Transverse colon (tissue), 4 donors: Measurements from ENCODE around the gene BRS3. TPM values are rescaled to one million over a fixed set of nuclear protein-coding genes. Genes with fewer than 3 reads are reported as not detected.
"Not testable (repeated sequence)": the region's sequence is repeated elsewhere in the genome, so short reads cannot be mapped to it uniquely, and the experiment has no call there.

Source experiments
- DNase-seq: peaks from one replicate; pipeline ENCODE4 v3.0.0-alpha.2; 2019
- H3K27ac ChIP-seq, 4 donors: fragments of 200-600 bp; sonication (generic); 2 replicates each; pipeline ENCODE4 v1.5.1; 2016 to 2018; ENCODE audit warnings: inconsistent platforms in 4 of 4
- H3K27me3 ChIP-seq: fragments of 200-600 bp; sonication (generic); 2 replicates; pipeline ENCODE4 v1.5.1; 2017; ENCODE audit warnings: inconsistent platforms
- H3K36me3 ChIP-seq, 4 donors: fragments of 200-600 bp; sonication (generic); 2 replicates each; pipeline ENCODE4 v1.5.1; 2017 to 2019; ENCODE audit warnings: inconsistent platforms in 4 of 4
- H3K4me1 ChIP-seq, 4 donors: fragments of 200-600 bp; sonication (generic); 2 replicates each; pipeline ENCODE4 v1.5.1; 2017 to 2020; ENCODE audit warnings: inconsistent platforms in 4 of 4
- H3K4me3 ChIP-seq, 4 donors: fragments of 200-600 bp; sonication (generic); 1 replicate in 1 of 4; 2 replicates in 3 of 4; pipeline versions ENCODE4 v1.5.1 to v1.6.1; 2017 to 2019; ENCODE audit warnings: inconsistent platforms in 4 of 4
- H3K9me3 ChIP-seq, 2 donors: fragments of 200-600 bp; sonication (generic); 2 replicates each; pipeline ENCODE4 v1.5.1; 2017 to 2019; ENCODE audit warnings: inconsistent platforms in 2 of 2
- EP300 ChIP-seq: sonication (generic); formaldehyde crosslinking; IDR thresholded peaks from one replicate; pipeline ENCODE4 v1.6.1; 2017; ENCODE audit warnings: antibody characterized with exemption, low read depth
- POLR2A ChIP-seq: fragments of 450-650 bp; IDR thresholded peaks from one replicate; pipeline ENCODE4 v1.6.1; 2016; ENCODE audit warnings: antibody characterized with exemption, mild to moderate bottlenecking, moderate library complexity
- POLR2AphosphoS5 ChIP-seq, 3 donors: sonication (generic); formaldehyde crosslinking; IDR thresholded peaks; one replicate each; pipeline ENCODE4 v1.6.1; 2016; ENCODE audit warnings: antibody characterized with exemption in 3 of 3
- WGBS, 2 donors: methylation state at CpG; one replicate each; pipeline ENCODE4 v1.1.5; 2018; ENCODE audit warnings: low coverage in 1 of 2; 5-methylcytosine and 5-hydroxymethylcytosine counted together
- in situ Hi-C, 4 donors: fragments of 200-750 bp; cut with MboI; loops; one replicate each; pipeline versions ENCODE4 v1.15.0 to v1.15.1; 2017; ENCODE audit warnings: low sequenced_read_pairs in 3 of 4, low pct_ligation_motif_present in 1 of 4, low pct_unique_long_range_greater_than_20kb in 1 of 4
- intact Hi-C: fragments of 100-400 bp; cut with DNase I; formaldehyde crosslinking; loops from one replicate; pipeline ENCODE4 v1.15.1; 2023; ENCODE audit warnings: low total_unique reads
- total RNA-seq, 4 donors: library from RNA; depleted of rRNA; stranded (reverse); fragments of >200 nt; gene quantifications; one replicate each; pipeline ENCODE4 v1.1.0, GENCODE V29; 2016
- TF ChIP-seq, protein P1 (sequence below), 5 experiments: fragments of 200-600 bp in 3 of 5; fragments of 450-650 bp in 2 of 5; sonication (generic) in 3 of 5; IDR thresholded peaks; 1 replicate in 2 of 5; 2 replicates in 3 of 5; pipeline ENCODE4 v1.5.1; 2016 to 2017; ENCODE audit warnings: antibody characterized with exemption in 5 of 5, inconsistent platforms in 3 of 5, mild to moderate bottlenecking in 2 of 5, moderate library complexity in 1 of 5

Gene BRS3
- total RNA-seq, result not detected

DNA sequence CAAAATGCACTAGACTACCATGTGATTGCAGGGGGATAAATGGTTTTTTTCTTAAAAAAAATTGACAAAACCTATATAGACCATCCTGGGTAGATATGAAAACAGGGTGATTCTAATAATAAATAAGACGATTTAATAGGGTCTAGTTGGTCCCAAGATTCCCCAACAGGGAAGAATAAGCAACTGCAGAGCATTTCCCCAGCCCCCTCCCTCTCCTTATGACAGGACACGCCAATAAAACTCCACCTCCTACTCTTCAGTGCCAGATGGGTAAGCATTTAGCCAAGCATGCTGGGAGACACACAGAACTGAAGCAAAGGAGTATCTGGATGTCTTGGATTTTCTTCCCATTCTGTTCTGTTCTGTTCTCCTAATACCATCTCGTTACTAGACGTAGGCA is at the start of gene BRS3:
TSS of gene BRS3 (plus strand) at position 301 of the 400 bp plus-strand sequence. CDS start 168 bp downstream, outside the sequence.
- no peak within 1 kb of the TSS for H3K4me3 ChIP-seq
- in situ Hi-C loops, result no loop called here

DNA sequence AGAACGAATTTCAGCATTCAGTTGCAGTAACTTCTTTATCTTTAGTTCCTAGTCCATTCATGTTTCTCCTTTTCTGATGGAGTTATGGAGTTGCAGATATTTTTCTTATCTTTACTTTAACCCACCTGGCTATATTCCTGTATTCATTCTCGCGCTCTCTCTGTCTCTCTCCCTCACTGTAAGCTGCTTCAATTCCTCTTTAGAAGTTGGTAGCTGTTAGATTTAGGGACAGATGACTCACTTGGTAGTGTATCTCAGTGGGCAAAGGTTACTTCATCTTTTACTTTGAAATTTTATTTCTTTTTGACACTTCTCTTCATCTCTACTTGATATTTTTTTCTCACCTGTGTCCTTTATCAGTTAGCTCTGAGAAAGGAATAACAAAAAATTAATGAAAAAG is 49.6 kb upstream of the BRS3 start:
- no peaks in the 10 kb centered on the region for H3K36me3 ChIP-seq
- H3K27ac ChIP-seq, result no peak overlapping the region
- 71 to 82% methylated on average over 1 to 3 of the region's 3 CpGs for WGBS, 2 donors
- H3K27me3 ChIP-seq, result no peaks in the 10 kb centered on the region
- in situ Hi-C loops (no loop called here), intact Hi-C loops (no loop called here)
- no peaks in the 10 kb centered on the region for H3K9me3 ChIP-seq
- no peak for TF ChIP-seq POLR2A
- TF ChIP-seq, protein P1, sequence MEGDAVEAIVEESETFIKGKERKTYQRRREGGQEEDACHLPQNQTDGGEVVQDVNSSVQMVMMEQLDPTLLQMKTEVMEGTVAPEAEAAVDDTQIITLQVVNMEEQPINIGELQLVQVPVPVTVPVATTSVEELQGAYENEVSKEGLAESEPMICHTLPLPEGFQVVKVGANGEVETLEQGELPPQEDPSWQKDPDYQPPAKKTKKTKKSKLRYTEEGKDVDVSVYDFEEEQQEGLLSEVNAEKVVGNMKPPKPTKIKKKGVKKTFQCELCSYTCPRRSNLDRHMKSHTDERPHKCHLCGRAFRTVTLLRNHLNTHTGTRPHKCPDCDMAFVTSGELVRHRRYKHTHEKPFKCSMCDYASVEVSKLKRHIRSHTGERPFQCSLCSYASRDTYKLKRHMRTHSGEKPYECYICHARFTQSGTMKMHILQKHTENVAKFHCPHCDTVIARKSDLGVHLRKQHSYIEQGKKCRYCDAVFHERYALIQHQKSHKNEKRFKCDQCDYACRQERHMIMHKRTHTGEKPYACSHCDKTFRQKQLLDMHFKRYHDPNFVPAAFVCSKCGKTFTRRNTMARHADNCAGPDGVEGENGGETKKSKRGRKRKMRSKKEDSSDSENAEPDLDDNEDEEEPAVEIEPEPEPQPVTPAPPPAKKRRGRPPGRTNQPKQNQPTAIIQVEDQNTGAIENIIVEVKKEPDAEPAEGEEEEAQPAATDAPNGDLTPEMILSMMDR (IDR thresholded peaks at IDR 0.05), result no peak
- no peak for TF ChIP-seq EP300
- no peak for TF ChIP-seq POLR2AphosphoS5 (IDR thresholded peaks at IDR 0.05)
- no peak overlapping the region for H3K4me3 ChIP-seq
- no peak for DNase-seq
- no peaks in the 10 kb centered on the region for H3K4me1 ChIP-seq

More for the DNA sequence above, at the start of gene BRS3:
- TF ChIP-seq POLR2A (no peak), EP300 (no peak), POLR2AphosphoS5 (IDR thresholded peaks at IDR 0.05) (no peak)
- TF ChIP-seq, protein P1 (IDR thresholded peaks at IDR 0.05), result no peak
- Histone ChIP-seq H3K4me1 (no peaks in the 10 kb centered on the region), H3K27me3 (peaks cover 9% of the 10 kb centered on the region), H3K27ac (no peak within 1 kb of the TSS), H3K9me3 (no peaks in the 10 kb centered on the region), H3K36me3 (no peaks in the 10 kb centered on the region)
- 20 to 60% methylated on average over 1 to 4 of the region's 4 CpGs for WGBS, 2 donors
- no peak for DNase-seq
- intact Hi-C loops, result no loop called here

DNA sequence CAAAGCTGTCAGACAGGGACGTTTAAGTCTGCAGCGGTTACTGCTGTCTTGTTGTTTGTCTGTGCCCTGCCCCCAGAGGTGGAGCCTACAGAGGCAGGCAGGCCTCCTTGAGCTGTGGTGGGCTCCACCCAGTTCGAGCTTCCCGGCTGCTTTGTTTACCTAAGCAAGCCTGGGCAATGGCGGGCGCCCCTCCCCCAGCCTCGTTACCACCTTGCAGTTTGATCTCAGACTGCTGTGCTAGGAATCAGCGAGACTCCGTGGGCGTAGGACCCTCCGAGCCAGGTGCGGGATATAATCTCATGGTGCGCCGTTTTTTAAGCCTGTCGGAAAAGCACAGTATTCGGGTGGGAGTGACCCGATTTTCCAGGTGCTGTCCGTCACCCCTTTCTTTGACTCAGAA is 42.1 kb upstream of the BRS3 start:
- H3K27ac ChIP-seq, in situ Hi-C loops, H3K36me3 ChIP-seq, DNase-seq, H3K9me3 ChIP-seq, H3K4me3 ChIP-seq, H3K27me3 ChIP-seq, intact Hi-C loops, H3K4me1 ChIP-seq: not testable (repeated sequence)
- WGBS, 2 donors, result 85% methylated on average over 18 of the region's 18 CpGs; no CpG with 5 or more reads in 1 of the 2 donors

DNA sequence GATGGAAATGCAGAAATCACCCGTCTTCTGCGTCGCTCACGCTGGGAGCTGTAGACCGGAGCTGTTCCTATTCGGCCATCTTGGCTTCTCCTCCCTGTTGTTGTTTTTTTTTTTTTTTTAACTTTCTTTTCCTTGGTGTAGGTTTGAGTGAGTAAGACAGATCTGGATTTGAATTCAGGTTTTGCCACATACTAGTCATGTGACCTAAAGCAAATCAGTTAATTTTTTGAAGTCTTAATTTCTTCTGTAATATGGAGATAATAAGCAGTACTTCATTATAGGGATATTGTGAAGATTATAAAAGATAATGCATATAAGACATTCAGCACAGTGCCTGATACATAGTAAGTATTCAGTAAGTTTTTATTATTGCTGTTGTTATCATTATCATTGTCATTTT is 41.5 kb upstream of the BRS3 start:
- WGBS, 2 donors, result 91 to 100% methylated on average over 1 to 6 of the region's 6 CpGs
- in situ Hi-C loops (no loop called here), intact Hi-C loops (no loop called here)
- Histone ChIP-seq H3K36me3 (no peaks in the 10 kb centered on the region), H3K9me3 (no peaks in the 10 kb centered on the region), H3K4me1 (no peaks in the 10 kb centered on the region), H3K27me3 (no peaks in the 10 kb centered on the region), H3K4me3 (no peak overlapping the region), H3K27ac (no peak overlapping the region)
- TF ChIP-seq EP300, result no peak
- TF ChIP-seq POLR2A, result no peak
- no peak for TF ChIP-seq POLR2AphosphoS5 (IDR thresholded peaks at IDR 0.05)
- TF ChIP-seq, protein P1 (IDR thresholded peaks at IDR 0.05), result no peak
- no peak for DNase-seq

DNA sequence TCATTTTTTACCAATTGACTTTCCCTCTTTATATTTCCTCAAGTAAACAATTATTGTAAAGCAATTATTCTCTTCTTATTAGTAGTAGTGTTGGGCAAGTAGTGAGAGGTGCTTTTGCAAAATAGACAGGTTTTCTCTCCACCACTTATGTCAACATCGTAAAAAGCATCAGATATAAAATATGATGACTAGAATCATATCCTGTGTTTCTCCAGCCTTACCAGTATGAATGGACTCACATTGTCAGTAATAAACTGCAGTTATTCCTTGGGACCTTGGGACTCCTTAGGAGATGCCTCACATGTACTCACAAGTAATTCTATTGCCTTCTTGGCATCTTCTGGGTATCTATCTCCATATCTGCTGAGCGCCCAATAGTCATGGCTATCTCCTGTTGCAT is 40.4 kb upstream of the BRS3 start:
- DNase-seq, result no peak
- Histone ChIP-seq H3K4me3 (no peak overlapping the region), H3K27me3 (no peaks in the 10 kb centered on the region), H3K9me3 (no peaks in the 10 kb centered on the region), H3K27ac (no peak overlapping the region), H3K4me1 (no peaks in the 10 kb centered on the region), H3K36me3 (no peaks in the 10 kb centered on the region)
- in situ Hi-C loops, result no loop called here
- TF ChIP-seq POLR2A, result no peak
- no peak for TF ChIP-seq EP300
- TF ChIP-seq POLR2AphosphoS5 (IDR thresholded peaks at IDR 0.05), result no peak
- TF ChIP-seq, protein P1 (IDR thresholded peaks at IDR 0.05), result no peak
- intact Hi-C loops, result no loop called here
- WGBS, 2 donors, result 75 to 100% methylated on average over 1 to 2 of the region's 2 CpGs
